BJ (cell line): Measurements from ENCODE around the gene C1QL3. TPM values are rescaled to one million over a fixed set of nuclear protein-coding genes. Genes with fewer than 3 reads are reported as not detected.

Experiments used
- CTCF ChIA-PET: fragments of 350-600 bp; formaldehyde crosslinking; extraction: SDS; loops from one replicate; lab custom pipeline; 2021; ENCODE audit warnings: antibody characterized with exemption, inconsistent platforms; lab: Yijun Ruan, JAX
- POLR2A ChIA-PET: fragments of 300-600 bp; sonication (Branson Sonifier 250); formaldehyde crosslinking; extraction: SDS; loops from one replicate; lab custom pipeline; 2021; ENCODE audit warnings: antibody characterized with exemption; lab: Charles Lee
- DNase-seq: peaks from one replicate; pipeline ENCODE4 v3.0.0-alpha.2; 2011; ENCODE audit warnings: low read depth
- H3K27me3 ChIP-seq: 2 replicates; pipeline ENCODE4 v1.6.0; 2011; ENCODE audit warnings: low read length; ENCODE audit not compliant: control insufficient read depth, insufficient read depth
- H3K36me3 ChIP-seq: 2 replicates; pipeline ENCODE4 v1.5.1; 2011; ENCODE audit warnings: low read length; ENCODE audit not compliant: control insufficient read depth, insufficient read depth
- H3K4me3 ChIP-seq: 2 replicates; pipeline ENCODE4 v1.5.1; 2011; ENCODE audit warnings: low read depth, mild to moderate bottlenecking, control low read depth, low read length
- polyA plus RNA-seq: library from polyadenylated mRNA; depleted of rRNA; stranded (reverse); fragments of >200 nt; gene quantifications from 2 replicates; pipeline ENCODE4 v1.2.3, GENCODE V29; 2011
- TF ChIP-seq, protein P1 (sequence below): IDR thresholded peaks from 2 replicates; pipeline ENCODE4 v1.5.1; 2011; ENCODE audit warnings: low read depth, mild to moderate bottlenecking, control low read depth, inconsistent platforms, low read length, moderate library complexity; ENCODE audit not compliant: insufficient read depth

The C1QL3 gene
- polyA plus RNA-seq, 1 experiment, result not detected

DNA sequence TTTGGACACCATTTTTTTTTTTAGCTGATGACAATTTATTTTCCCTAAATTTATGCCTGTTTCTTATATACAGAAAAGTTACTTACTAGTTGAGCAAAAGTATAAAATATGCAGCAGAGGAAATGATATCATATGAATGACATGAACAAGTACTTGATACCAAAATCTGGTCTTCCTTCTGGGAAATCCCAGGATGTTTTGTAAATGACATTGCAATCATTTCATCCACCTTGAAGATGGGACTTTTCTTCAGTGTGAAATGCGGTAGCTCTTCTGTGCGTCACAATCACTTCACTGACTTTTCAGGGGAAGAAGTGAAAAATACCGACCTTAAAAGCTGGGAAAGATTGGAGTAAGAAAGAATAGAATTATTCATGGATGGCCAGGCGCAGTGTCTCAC lies 23.8 kb downstream of the C1QL3 start:
- H3K27me3 ChIP-seq, result no peaks in the 10 kb centered on the region
- POLR2A ChIA-PET, result no interaction called here
- CTCF ChIA-PET, result interaction anchor here (0.7 kb wide), 2 partner anchors 12 to 619 kb away, joined by 3 to 4 read pairs; no protein-coding TSS in a partner anchor
- DNase-seq, result no peak
- TF ChIP-seq, protein P1, sequence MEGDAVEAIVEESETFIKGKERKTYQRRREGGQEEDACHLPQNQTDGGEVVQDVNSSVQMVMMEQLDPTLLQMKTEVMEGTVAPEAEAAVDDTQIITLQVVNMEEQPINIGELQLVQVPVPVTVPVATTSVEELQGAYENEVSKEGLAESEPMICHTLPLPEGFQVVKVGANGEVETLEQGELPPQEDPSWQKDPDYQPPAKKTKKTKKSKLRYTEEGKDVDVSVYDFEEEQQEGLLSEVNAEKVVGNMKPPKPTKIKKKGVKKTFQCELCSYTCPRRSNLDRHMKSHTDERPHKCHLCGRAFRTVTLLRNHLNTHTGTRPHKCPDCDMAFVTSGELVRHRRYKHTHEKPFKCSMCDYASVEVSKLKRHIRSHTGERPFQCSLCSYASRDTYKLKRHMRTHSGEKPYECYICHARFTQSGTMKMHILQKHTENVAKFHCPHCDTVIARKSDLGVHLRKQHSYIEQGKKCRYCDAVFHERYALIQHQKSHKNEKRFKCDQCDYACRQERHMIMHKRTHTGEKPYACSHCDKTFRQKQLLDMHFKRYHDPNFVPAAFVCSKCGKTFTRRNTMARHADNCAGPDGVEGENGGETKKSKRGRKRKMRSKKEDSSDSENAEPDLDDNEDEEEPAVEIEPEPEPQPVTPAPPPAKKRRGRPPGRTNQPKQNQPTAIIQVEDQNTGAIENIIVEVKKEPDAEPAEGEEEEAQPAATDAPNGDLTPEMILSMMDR, result no peak
- no peak overlapping the region for H3K4me3 ChIP-seq
- H3K36me3 ChIP-seq, result no peaks in the 10 kb centered on the region; the same call in 1 of the 2 replicates

DNA sequence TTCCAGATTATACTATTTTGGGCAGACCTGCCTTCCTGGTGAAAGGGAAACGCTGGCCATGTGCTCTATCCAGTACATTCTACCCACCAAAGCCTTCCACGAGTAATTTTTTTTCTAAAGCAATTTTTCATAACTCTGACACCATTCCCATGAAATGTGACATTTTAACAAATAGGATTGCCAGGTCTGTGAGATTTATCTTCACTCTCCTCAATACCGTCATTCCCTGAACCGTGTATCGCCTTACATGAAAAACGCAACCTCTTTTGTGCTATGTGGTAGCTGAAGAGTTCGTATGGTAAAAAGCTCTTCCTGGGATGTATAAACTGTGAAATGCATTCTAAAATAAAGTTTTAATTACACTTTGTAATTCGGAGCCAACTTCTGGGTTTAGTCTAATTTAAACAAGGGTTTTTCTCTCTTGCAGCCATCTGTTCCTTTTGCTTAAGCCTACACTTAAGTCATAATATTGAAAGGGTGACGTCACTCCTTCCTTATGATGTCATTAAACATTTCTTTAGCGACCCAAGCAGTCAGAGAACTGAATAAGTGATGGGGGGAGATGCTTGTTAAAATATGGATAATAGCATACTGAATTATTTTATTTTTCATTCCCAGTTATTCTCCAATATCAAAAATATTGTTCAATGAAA lies 27.7 kb downstream of the C1QL3 start:
- TF ChIP-seq, protein P1, result no peak
- ChIA-PET CTCF (no interaction called here), POLR2A (no interaction called here)
- Histone ChIP-seq H3K27me3 (no peaks in the 10 kb centered on the region), H3K36me3 (no peaks in the 10 kb centered on the region; the same call in 1 of the 2 replicates), H3K4me3 (no peak overlapping the region)
- no peak for DNase-seq

DNA sequence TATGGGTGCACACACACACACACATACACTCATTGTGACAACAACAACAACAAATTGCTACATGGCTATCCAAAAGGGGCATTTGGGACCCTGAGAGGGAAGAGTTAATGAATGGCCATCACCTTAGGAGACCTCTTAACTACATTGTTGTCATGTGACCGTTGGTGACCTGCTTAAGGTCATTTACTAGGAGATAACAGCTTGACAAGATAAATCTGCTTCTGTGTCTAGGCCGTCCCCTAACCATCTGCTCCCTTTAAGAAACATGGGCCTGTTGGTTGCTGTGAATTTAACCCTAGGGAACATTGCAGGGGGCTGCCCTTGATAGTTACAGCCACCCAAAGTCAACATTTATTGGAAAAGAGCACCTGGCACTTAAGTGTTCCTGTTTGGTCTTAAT lies 29.7 kb downstream of the C1QL3 start:
- POLR2A ChIA-PET, result no interaction called here
- TF ChIP-seq, protein P1, result no peak
- no peaks in the 10 kb centered on the region for H3K27me3 ChIP-seq
- CTCF ChIA-PET, result interaction anchor here (1.9 kb wide), 1 partner anchor 10 kb away, joined by 6 read pairs; no protein-coding TSS in a partner anchor
- peaks cover 1% of the 10 kb centered on the region; the same call in 1 of the 2 replicates for H3K36me3 ChIP-seq
- DNase-seq, result no peak
- H3K4me3 ChIP-seq, result no peak overlapping the region

DNA sequence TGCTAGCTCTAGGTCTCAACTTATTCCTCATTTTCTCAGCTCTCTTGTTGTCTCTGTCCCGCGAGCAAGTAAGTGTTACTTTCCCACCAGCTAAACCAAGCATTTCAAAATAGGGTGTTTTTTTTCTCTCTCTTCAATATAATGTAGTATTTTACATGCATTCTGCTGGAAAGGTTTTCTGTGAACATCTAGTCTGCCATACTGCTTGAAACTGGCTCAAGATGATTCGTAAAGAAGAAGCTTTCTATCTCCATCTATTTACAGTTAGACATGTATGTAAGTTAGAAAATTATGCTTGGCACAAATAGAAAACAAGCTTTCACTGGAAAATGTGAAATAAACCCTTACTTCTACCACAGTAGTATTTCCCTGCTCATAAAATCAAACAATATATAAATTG lies 31.2 kb downstream of the C1QL3 start:
- Histone ChIP-seq H3K36me3 (peaks cover 1% of the 10 kb centered on the region; the same call in 1 of the 2 replicates), H3K27me3 (no peaks in the 10 kb centered on the region), H3K4me3 (no peak overlapping the region)
- ChIA-PET POLR2A (no interaction called here), CTCF (interaction anchor here (1.9 kb wide), 1 partner anchor 9 kb away, joined by 6 read pairs; no protein-coding TSS in a partner anchor)
- no peak for DNase-seq
- TF ChIP-seq, protein P1, result no peak

DNA sequence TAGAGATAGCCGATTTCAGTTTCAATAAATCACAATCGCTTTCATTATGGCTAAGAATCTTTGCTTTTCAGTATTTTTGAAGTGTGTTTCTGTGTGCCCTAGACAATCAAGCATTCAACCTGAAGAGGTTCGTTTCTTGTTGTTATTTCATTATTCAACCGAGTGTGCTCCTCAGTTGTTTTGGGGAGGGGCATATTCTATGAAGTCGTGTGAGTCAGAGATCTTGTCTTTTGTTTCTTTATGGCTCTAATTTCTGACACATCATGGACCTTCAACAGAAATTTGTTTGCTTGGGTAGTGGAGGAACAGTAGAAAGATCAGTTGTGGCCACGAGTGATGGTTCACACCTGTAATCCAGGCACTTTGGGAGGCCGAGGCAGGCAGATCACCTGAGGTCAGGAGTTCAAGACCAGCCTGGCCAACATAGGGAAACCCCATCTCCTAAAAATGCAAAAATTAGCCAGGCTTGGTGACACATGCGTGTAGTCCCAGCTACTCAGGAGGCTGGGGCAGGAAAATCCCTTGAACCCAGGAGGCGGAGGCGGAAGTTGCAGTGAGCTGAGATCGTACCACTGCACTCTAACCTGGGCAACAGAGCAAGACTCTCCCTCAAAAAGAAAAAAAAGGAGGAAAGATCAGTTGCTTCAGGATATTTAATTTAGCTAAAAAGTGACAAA lies 38.3 kb downstream of the C1QL3 start:
- Histone ChIP-seq H3K27me3 (no peaks in the 10 kb centered on the region), H3K4me3 (no peak overlapping the region), H3K36me3 (no peaks in the 10 kb centered on the region)
- DNase-seq, result no peak
- ChIA-PET CTCF (no interaction called here), POLR2A (no interaction called here)
- TF ChIP-seq, protein P1, result no peak
